IMR-90 (cell line): ENCODE results near the gene UEVLD. TPM values are rescaled to one million over a fixed set of nuclear protein-coding genes. Genes with fewer than 3 reads are reported as not detected.

Source experiments
- ATAC-seq: fragments of 200-7000 bp; cut with Tn5 transposase; 2 replicates; pipeline ENCODE4 v1.9.1; 2020; ENCODE audit warnings: low read depth, mild to moderate bottlenecking, moderate library complexity
- BruUV-seq: library from RNA; stranded (reverse); fragments of 400-500 nt; replicated peaks from 2 replicates; lab custom pipeline; 2021; lab: Mats Ljungman, UMichigan
- CTCF ChIA-PET: fragments of 300-600 bp; formaldehyde crosslinking; extraction: SDS; loops from one replicate; lab custom pipeline; 2021; ENCODE audit warnings: antibody characterized with exemption; lab: Yijun Ruan, JAX
- POLR2A ChIA-PET: fragments of 300-600 bp; sonication (Branson Sonifier 250); formaldehyde crosslinking; loops from one replicate; lab custom pipeline; 2022; ENCODE audit warnings: antibody characterized with exemption; ENCODE audit not compliant: unreplicated experiment; lab: Charles Lee
- DNase-seq: peaks from one replicate; pipeline ENCODE4 v3.0.0; 2013
- H2AFZ ChIP-seq: replicated peaks from 2 replicates; pipeline ENCODE3; 2013; ENCODE audit warnings: low read length, mild to moderate bottlenecking; ENCODE audit not compliant: poor library complexity
- H2AK5ac ChIP-seq: 2 replicates; pipeline ENCODE4 v1.6.1; 2013; ENCODE audit warnings: low read depth, low read length, inconsistent platforms
- H2AK9ac ChIP-seq: replicated peaks from 2 replicates; pipeline ENCODE3; 2013; ENCODE audit warnings: mild to moderate bottlenecking, low read depth, low read length, moderate library complexity; ENCODE audit not compliant: poor library complexity
- H2BK120ac ChIP-seq: 2 replicates; pipeline ENCODE4 v1.6.1; 2013; ENCODE audit warnings: low read depth, low read length, inconsistent platforms
- H2BK15ac ChIP-seq: 3 replicates; pipeline ENCODE4 v1.6.1; 2013; ENCODE audit warnings: low read depth, low read length, inconsistent platforms
- H2BK20ac ChIP-seq: 2 replicates; pipeline ENCODE4 v1.6.1; 2013; ENCODE audit warnings: low read depth, mild to moderate bottlenecking, inconsistent platforms, low read length, moderate library complexity
- H2BK5ac ChIP-seq: 2 replicates; pipeline ENCODE4 v1.6.1; 2013; ENCODE audit warnings: mild to moderate bottlenecking, low read depth, low read length, inconsistent platforms; ENCODE audit not compliant: poor library complexity, severe bottlenecking
- H3K14ac ChIP-seq: replicated peaks from 2 replicates; pipeline ENCODE4 v1.6.1; 2013; ENCODE audit warnings: low read depth, low read length, inconsistent platforms
- H3K18ac ChIP-seq: 2 replicates; pipeline ENCODE4 v1.6.1; 2013; ENCODE audit warnings: low read depth, low read length, control low read depth
- H3K23ac ChIP-seq: 2 replicates; pipeline ENCODE4 v1.6.1; 2013; ENCODE audit warnings: low read depth, low read length, inconsistent platforms
- H3K27ac ChIP-seq: 2 replicates; pipeline ENCODE4 v1.5.1; 2013; ENCODE audit warnings: mild to moderate bottlenecking, control low read depth, low read length; ENCODE audit not compliant: insufficient read depth
- H3K27me3 ChIP-seq: 2 replicates; pipeline ENCODE4 v1.6.1; 2013; ENCODE audit warnings: low read length; ENCODE audit not compliant: control insufficient read depth, insufficient read depth
- H3K36me3 ChIP-seq: 2 replicates; pipeline ENCODE4 v1.6.1; 2013; ENCODE audit warnings: low read length, mixed read lengths; ENCODE audit not compliant: control insufficient read depth, insufficient read depth
- H3K4ac ChIP-seq: 2 replicates; pipeline ENCODE4 v1.6.1; 2013; ENCODE audit warnings: low read depth, low read length, inconsistent platforms
- H3K4me1 ChIP-seq: 2 replicates; pipeline ENCODE4 v1.6.1; 2013; ENCODE audit warnings: low read length, mixed read lengths; ENCODE audit not compliant: control insufficient read depth, insufficient read depth
- H3K4me2 ChIP-seq: 2 replicates; pipeline ENCODE4 v1.6.1; 2013; ENCODE audit warnings: low read depth, mild to moderate bottlenecking, control low read depth, low read length, moderate library complexity
- H3K4me3 ChIP-seq: 2 replicates; pipeline ENCODE4 v1.5.1; 2013; ENCODE audit warnings: low read depth, mild to moderate bottlenecking, control low read depth, low read length, moderate library complexity; ENCODE audit not compliant: insufficient read depth
- H3K56ac ChIP-seq: 2 replicates; pipeline ENCODE4 v1.6.1; 2013; ENCODE audit warnings: low read length, inconsistent platforms; ENCODE audit not compliant: insufficient read depth; ENCODE audit errors: extremely low read depth
- H3K79me1 ChIP-seq, 2 experiments: 2 replicates each; pipeline ENCODE4 v1.6.1; 2013; ENCODE audit warnings: low read length in 2 of 2, inconsistent platforms in 1 of 2, low read depth in 1 of 2
- H3K9ac ChIP-seq: 2 replicates; pipeline ENCODE4 v1.6.1; 2013; ENCODE audit warnings: low read depth, low read length, control low read depth
- H3K9me1 ChIP-seq: 2 replicates; pipeline ENCODE4 v1.6.1; 2013; ENCODE audit warnings: low read length, inconsistent platforms; ENCODE audit not compliant: insufficient read depth
- H3K9me3 ChIP-seq: 2 replicates; pipeline ENCODE4 v1.6.1; 2013; ENCODE audit warnings: low read length; ENCODE audit not compliant: control insufficient read depth, insufficient read depth
- H4K20me1 ChIP-seq: 2 replicates; pipeline ENCODE4 v1.6.1; 2013; ENCODE audit warnings: low read length, inconsistent platforms; ENCODE audit not compliant: insufficient read depth
- H4K5ac ChIP-seq: 2 replicates; pipeline ENCODE4 v1.6.1; 2013; ENCODE audit warnings: mild to moderate bottlenecking, low read depth, low read length, control low read depth
- H4K8ac ChIP-seq, 2 experiments: 2 replicates each; pipeline ENCODE4 v1.6.1; 2013; ENCODE audit warnings: low read depth in 2 of 2, low read length in 2 of 2, control low read depth in 1 of 2, inconsistent platforms in 1 of 2
- H4K91ac ChIP-seq: 2 replicates; pipeline ENCODE4 v1.6.1; 2013; ENCODE audit warnings: low read depth, low read length, inconsistent platforms; ENCODE audit not compliant: insufficient read depth
- CEBPB ChIP-seq: IDR thresholded peaks from 2 replicates; pipeline ENCODE4 v1.6.1; 2012; ENCODE audit warnings: low read depth, low read length, improper control_type of control experiment
- CHD1 ChIP-seq: IDR thresholded peaks from 2 replicates; pipeline ENCODE4 v1.6.1; 2012; ENCODE audit warnings: low read depth, low read length, improper control_type of control experiment
- CTCF ChIP-seq: conservative IDR thresholded peaks from 2 replicates; pipeline ENCODE4 v1.5.1; 2012; ENCODE audit warnings: mild to moderate bottlenecking, low read depth, low read length, improper control_type of control experiment
- ELK1 ChIP-seq: fragments of 150-350 bp; IDR thresholded peaks from 2 replicates; pipeline ENCODE4 v1.6.1; 2016; ENCODE audit warnings: low read depth, mild to moderate bottlenecking, low read length, moderate library complexity, borderline replicate concordance
- FOS ChIP-seq: fragments of 150-350 bp; IDR thresholded peaks from 2 replicates; pipeline ENCODE4 v1.6.1; 2016; ENCODE audit warnings: low read depth, low read length
- MXI1 ChIP-seq: IDR thresholded peaks from 2 replicates; pipeline ENCODE4 v1.6.1; 2012; ENCODE audit warnings: low read depth, mild to moderate bottlenecking, low read length, moderate library complexity, borderline replicate concordance
- NFE2L2 ChIP-seq: fragments of 150-350 bp; IDR thresholded peaks from 2 replicates; pipeline ENCODE4 v1.6.1; 2016; ENCODE audit warnings: low read depth, mild to moderate bottlenecking, low read length
- POLR2A ChIP-seq: IDR thresholded peaks from 2 replicates; pipeline ENCODE4 v1.6.1; 2012; ENCODE audit warnings: mild to moderate bottlenecking, low read depth, low read length
- RAD21 ChIP-seq: IDR thresholded peaks from 2 replicates; pipeline ENCODE4 v1.6.1; 2012; ENCODE audit warnings: low read length, improper control_type of control experiment
- RCOR1 ChIP-seq: IDR thresholded peaks from 2 replicates; pipeline ENCODE4 v1.6.1; 2012; ENCODE audit warnings: mild to moderate bottlenecking, low read length, improper control_type of control experiment; ENCODE audit not compliant: insufficient replicate concordance
- RFX5 ChIP-seq: IDR thresholded peaks from 2 replicates; pipeline ENCODE4 v1.8.0; 2012; ENCODE audit warnings: low read depth, mild to moderate bottlenecking, low read length, moderate library complexity
- WGBS, 2 experiments: methylation state at CpG; one replicate each; pipeline versions ENCODE4 v1.1.5 to v1.1.7; 2013; ENCODE audit warnings: missing lambda C conversion rate in 2 of 2; ENCODE audit not compliant: insufficient read length in 1 of 2; ENCODE audit errors: extremely low coverage in 2 of 2; 5-methylcytosine and 5-hydroxymethylcytosine counted together
- dilution Hi-C: fragments of 300-500 bp; cut with HindIII; formaldehyde crosslinking; loops from one replicate; pipeline ENCODE4 v1.14.3; 2018; ENCODE audit warnings: low sequenced_read_pairs; ENCODE audit not compliant: unreplicated experiment
- in situ Hi-C: fragments of 300-500 bp; cut with MboI; formaldehyde crosslinking; loops from 3 replicates; pipeline ENCODE4 v1.14.3; 2019; ENCODE audit warnings: low sequenced_read_pairs, inconsistent platforms, mixed read lengths
- intact Hi-C: fragments of 100-400 bp; cut with micrococcal nuclease; formaldehyde crosslinking; loops from 2 replicates; pipeline ENCODE4 v1.10.0; 2022
- polyA plus RNA-seq, 3 experiments: library from polyadenylated mRNA; depleted of rRNA; stranded (reverse); fragments of >200 nt; gene quantifications; 2 replicates each; pipeline ENCODE4 v1.2.3, GENCODE V29; 2012; ENCODE audit warnings: low replicate concordance in 1 of 3
- total RNA-seq: library from RNA; depleted of rRNA; stranded (reverse); fragments of >200 nt; gene quantifications from 2 replicates; pipeline ENCODE4 v1.2.3, GENCODE V29; 2012

UEVLD gene
- total and polyA plus RNA-seq, 2 of the 4 experiments (the other 2 are of a cell fraction) = 13.8 to 29.2 TPM

GRCh38 chr11:18495703-18496102 lies 92.8 kb downstream of the UEVLD start:
- no peak overlapping the region for H3K18ac ChIP-seq
- no peak overlapping the region for H2AK9ac ChIP-seq
- H2AFZ ChIP-seq = no peak overlapping the region
- H4K5ac ChIP-seq = no peak overlapping the region
- WGBS, 2 experiments = no CpG with 5 or more reads among the region's 4 CpGs
- H3K36me3 ChIP-seq = peaks cover 18% of the 10 kb centered on the region
- no peak overlapping the region for H2AK5ac ChIP-seq
- ChIA-PET CTCF (no interaction called here), POLR2A (no interaction called here)
- H2BK120ac ChIP-seq = no peak overlapping the region
- no peaks in the 10 kb centered on the region for H3K9me3 ChIP-seq
- H3K4me1 ChIP-seq = peaks cover 2% of the 10 kb centered on the region; the same call in 1 of the 2 replicates
- H3K9me1 ChIP-seq = no peaks in the 10 kb centered on the region; the same call in 1 of the 2 replicates
- H3K79me1 ChIP-seq = peaks cover 7 to 9% of the 10 kb centered on the region in 2 experiments
- H4K8ac ChIP-seq = no peak overlapping the region
- no peaks in the 10 kb centered on the region for H3K27me3 ChIP-seq
- H3K4me3 ChIP-seq = no peak overlapping the region
- H3K14ac ChIP-seq = no peak overlapping the region
- H3K56ac ChIP-seq = no peak overlapping the region
- H3K4ac ChIP-seq = no peak overlapping the region
- H4K91ac ChIP-seq = no peak overlapping the region
- H4K20me1 ChIP-seq = no peaks in the 10 kb centered on the region; the same call in 1 of the 2 replicates
- ATAC-seq = no peak
- H2BK15ac ChIP-seq = no peak overlapping the region
- H2BK5ac ChIP-seq = no peak overlapping the region
- no peak for DNase-seq
- no peak overlapping the region for H3K9ac ChIP-seq
- in situ Hi-C loops (no loop called here), dilution Hi-C loops (no loop called here), intact Hi-C loops (no loop called here)
- H3K4me2 ChIP-seq = no peak overlapping the region
- BruUV-seq = no TSS peak
- H2BK20ac ChIP-seq = no peak overlapping the region
- no peak overlapping the region for H3K27ac ChIP-seq
- H3K23ac ChIP-seq = no peak overlapping the region
- no peak for TF ChIP-seq FOS
- no peak for TF ChIP-seq CHD1
- no peak for TF ChIP-seq CEBPB
- TF ChIP-seq NFE2L2 = no peak
- no peak for TF ChIP-seq POLR2A
- no peak for TF ChIP-seq RCOR1
- no peak for TF ChIP-seq RAD21
- no peak for TF ChIP-seq MXI1
- no peak for TF ChIP-seq ELK1
- no peak for TF ChIP-seq RFX5
- no peak for TF ChIP-seq CTCF
